ENCODE data around the gene TOP3A. TPM values are rescaled to one million over a fixed set of nuclear protein-coding genes. Genes with fewer than 3 reads are reported as not detected.

TOP3A gene
- total and polyA plus RNA-seq, 2 of the 4 experiments (the other 2 are of a cell fraction), result 13.4 to 21.3 TPM

DNA sequence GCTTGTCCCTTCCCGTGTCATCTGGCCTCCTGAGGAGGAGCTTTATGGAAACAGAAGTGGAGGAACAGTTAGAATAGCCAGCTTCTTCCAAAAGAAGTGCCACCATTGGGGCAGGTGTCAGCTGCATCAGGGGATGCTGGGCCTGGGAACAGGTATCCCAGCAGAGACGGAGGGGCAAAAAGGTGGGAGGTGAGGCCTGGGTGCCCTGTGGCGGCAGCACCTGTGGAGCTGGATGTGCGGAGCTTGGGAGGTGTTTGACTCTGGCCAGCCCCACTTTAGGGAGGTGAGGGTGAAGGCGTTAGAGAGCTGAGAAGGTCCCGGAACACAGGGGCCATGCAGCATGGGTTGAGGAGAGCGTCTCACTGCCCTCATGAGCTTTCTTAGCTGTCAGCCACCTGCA is 5.5 kb upstream of the TOP3A start:
- Histone ChIP-seq H3K56ac (ENCODE audit: extremely low read depth, insufficient read depth, low read length) (no peak overlapping the region), H3K4me3 (ENCODE audit: insufficient read depth, low read depth, low read length) (no peak overlapping the region), H2BK5ac (ENCODE audit: low read depth, low read length, poor library complexity, severe bottlenecking) (no peak overlapping the region), H4K5ac (ENCODE audit: low read depth, low read length) (no peak overlapping the region), H3K27me3 (ENCODE audit: control insufficient read depth, insufficient read depth, low read length) (no peaks in the 10 kb centered on the region), H2BK120ac (ENCODE audit: low read depth, low read length) (no peak overlapping the region), H3K14ac (replicated peaks; ENCODE audit: low read depth, low read length) (no peak overlapping the region), H4K20me1 (ENCODE audit: insufficient read depth, low read length) (peaks cover 54% of the 10 kb centered on the region), H3K23ac (ENCODE audit: low read depth, low read length) (no peak overlapping the region), H3K79me1 (ENCODE audit: low read depth in 1 of 2, low read length in 2 of 2) (peaks cover 29 to 87% of the 10 kb centered on the region in 2 experiments), H3K36me3 (ENCODE audit: control insufficient read depth, insufficient read depth, low read length) (peaks cover 54% of the 10 kb centered on the region), H2AK9ac (replicated peaks; ENCODE audit: low read depth, low read length, poor library complexity) (peak overlapping the region; percentile 26), H3K4me1 (ENCODE audit: control insufficient read depth, insufficient read depth, low read length) (peaks cover 10% of the 10 kb centered on the region; the same call in 1 of the 2 replicates), H4K91ac (ENCODE audit: insufficient read depth, low read depth, low read length) (no peak overlapping the region), H2BK15ac (ENCODE audit: low read depth, low read length) (no peak overlapping the region), H2AK5ac (ENCODE audit: low read depth, low read length) (no peak overlapping the region), H3K9me1 (ENCODE audit: insufficient read depth, low read length) (peaks cover 18% of the 10 kb centered on the region; the same call in 1 of the 2 replicates), H3K9me3 (ENCODE audit: control insufficient read depth, insufficient read depth, low read length) (no peaks in the 10 kb centered on the region), H4K8ac (ENCODE audit: low read depth in 2 of 2, low read length in 2 of 2) (no peak overlapping the region), H3K27ac (ENCODE audit: insufficient read depth, low read length) (no peak overlapping the region), H3K4me2 (ENCODE audit: low read depth, low read length) (no peak overlapping the region), H2BK20ac (ENCODE audit: low read depth, low read length) (no peak overlapping the region), H3K9ac (ENCODE audit: low read depth, low read length) (no peak overlapping the region), H2AFZ (replicated peaks; ENCODE audit: low read length, poor library complexity) (no peak overlapping the region), H3K4ac (ENCODE audit: low read depth, low read length) (no peak overlapping the region), H3K18ac (ENCODE audit: low read depth, low read length) (no peak overlapping the region)
- ATAC-seq (ENCODE audit: low read depth), result no peak
- no peak for DNase-seq
- WGBS, 2 experiments (ENCODE audit: extremely low coverage in 2 of 2, insufficient read length in 1 of 2), result 92% methylated on average over 4 of the region's 7 CpGs; no CpG with 5 or more reads in 1 of the 2 experiments
- no TSS peak for BruUV-seq (replicated peaks)
- ChIA-PET CTCF (no interaction called here), POLR2A (ENCODE audit: unreplicated experiment) (no interaction called here)
- intact Hi-C loops (cut with micrococcal nuclease) (no loop called here), in situ Hi-C loops (cut with MboI; ENCODE audit: low sequenced_read_pairs) (no loop called here), dilution Hi-C loops (cut with HindIII; ENCODE audit: low sequenced_read_pairs, unreplicated experiment) (no loop called here)
- TF ChIP-seq MAZ (IDR thresholded peaks at IDR 0.05; ENCODE audit: borderline replicate concordance, low read depth, low read length), result no peak
- TF ChIP-seq, protein P1, sequence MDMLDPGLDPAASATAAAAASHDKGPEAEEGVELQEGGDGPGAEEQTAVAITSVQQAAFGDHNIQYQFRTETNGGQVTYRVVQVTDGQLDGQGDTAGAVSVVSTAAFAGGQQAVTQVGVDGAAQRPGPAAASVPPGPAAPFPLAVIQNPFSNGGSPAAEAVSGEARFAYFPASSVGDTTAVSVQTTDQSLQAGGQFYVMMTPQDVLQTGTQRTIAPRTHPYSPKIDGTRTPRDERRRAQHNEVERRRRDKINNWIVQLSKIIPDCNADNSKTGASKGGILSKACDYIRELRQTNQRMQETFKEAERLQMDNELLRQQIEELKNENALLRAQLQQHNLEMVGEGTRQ (IDR thresholded peaks at IDR 0.05; ENCODE audit: low read depth, low read length), result no peak
- TF ChIP-seq NFE2L2 (IDR thresholded peaks at IDR 0.05; ENCODE audit: low read depth, low read length), result no peak
- no peak for TF ChIP-seq CEBPB (IDR thresholded peaks at IDR 0.05; ENCODE audit: low read depth, low read length)
- TF ChIP-seq, protein P2, sequence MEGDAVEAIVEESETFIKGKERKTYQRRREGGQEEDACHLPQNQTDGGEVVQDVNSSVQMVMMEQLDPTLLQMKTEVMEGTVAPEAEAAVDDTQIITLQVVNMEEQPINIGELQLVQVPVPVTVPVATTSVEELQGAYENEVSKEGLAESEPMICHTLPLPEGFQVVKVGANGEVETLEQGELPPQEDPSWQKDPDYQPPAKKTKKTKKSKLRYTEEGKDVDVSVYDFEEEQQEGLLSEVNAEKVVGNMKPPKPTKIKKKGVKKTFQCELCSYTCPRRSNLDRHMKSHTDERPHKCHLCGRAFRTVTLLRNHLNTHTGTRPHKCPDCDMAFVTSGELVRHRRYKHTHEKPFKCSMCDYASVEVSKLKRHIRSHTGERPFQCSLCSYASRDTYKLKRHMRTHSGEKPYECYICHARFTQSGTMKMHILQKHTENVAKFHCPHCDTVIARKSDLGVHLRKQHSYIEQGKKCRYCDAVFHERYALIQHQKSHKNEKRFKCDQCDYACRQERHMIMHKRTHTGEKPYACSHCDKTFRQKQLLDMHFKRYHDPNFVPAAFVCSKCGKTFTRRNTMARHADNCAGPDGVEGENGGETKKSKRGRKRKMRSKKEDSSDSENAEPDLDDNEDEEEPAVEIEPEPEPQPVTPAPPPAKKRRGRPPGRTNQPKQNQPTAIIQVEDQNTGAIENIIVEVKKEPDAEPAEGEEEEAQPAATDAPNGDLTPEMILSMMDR (conservative IDR thresholded peaks at IDR 0.05; ENCODE audit: low read depth, low read length), result no peak
- TF ChIP-seq MXI1 (IDR thresholded peaks at IDR 0.05; ENCODE audit: borderline replicate concordance, low read depth, low read length), result no peak

All from IMR-90 (cell line).